Tibial nerve (tissue), 4 donors: Measurements from ENCODE around the gene P2RY8. TPM values are rescaled to one million over a fixed set of nuclear protein-coding genes. Genes with fewer than 3 reads are reported as not detected.
A peak's percentile ranks its signal among the peaks of the same experiment; 100 is the strongest.

Experiments
- DNase-seq, 2 donors: peaks; one replicate each; pipeline ENCODE4 v3.0.0-alpha.2; 2019; ENCODE audit warnings: low spot score in 2 of 2
- H3K27ac ChIP-seq, 4 donors: fragments of 200-600 bp; sonication (generic) in 3 of 4; one replicate each; pipeline ENCODE4 v1.5.1; 2017 to 2019; ENCODE audit warnings: mild to moderate bottlenecking in 1 of 4
- H3K27me3 ChIP-seq, 2 donors: fragments of 200-600 bp; sonication (generic) in 1 of 2; one replicate each; pipeline versions ENCODE4 v1.5.1 to v1.6.0; 2017 to 2019
- H3K36me3 ChIP-seq, 3 donors: fragments of 200-600 bp; sonication (generic); one replicate each; pipeline ENCODE4 v1.5.1; 2018 to 2019
- H3K4me1 ChIP-seq, 4 donors: fragments of 200-600 bp; sonication (generic) in 3 of 4; one replicate each; pipeline ENCODE4 v1.5.1; 2017 to 2019
- H3K4me3 ChIP-seq, 4 donors: fragments of 200-600 bp; sonication (generic) in 3 of 4; one replicate each; pipeline ENCODE4 v1.5.1; 2017 to 2019; ENCODE audit warnings: mild to moderate bottlenecking in 1 of 4, moderate library complexity in 1 of 4
- H3K9me3 ChIP-seq, 4 donors: fragments of 200-600 bp; sonication (generic) in 3 of 4; one replicate each; pipeline ENCODE4 v1.5.1; 2017 to 2019
- CTCF ChIP-seq, 5 experiments: fragments of 200-600 bp in 3 of 5; fragments of 450-650 bp in 2 of 5; sonication (generic) in 3 of 5; IDR thresholded peaks; one replicate each; pipeline ENCODE4 v1.5.1; 2016 to 2019; ENCODE audit warnings: antibody characterized with exemption in 5 of 5, mild to moderate bottlenecking in 3 of 5, moderate library complexity in 2 of 5
- EP300 ChIP-seq, 2 donors: sonication (generic); formaldehyde crosslinking; IDR thresholded peaks; one replicate each; pipeline ENCODE4 v1.6.1; 2017; ENCODE audit warnings: antibody characterized with exemption in 2 of 2, mild to moderate bottlenecking in 1 of 2
- POLR2A ChIP-seq, 2 donors: fragments of 450-650 bp; IDR thresholded peaks; one replicate each; pipeline ENCODE4 v1.6.1; 2017; ENCODE audit warnings: antibody characterized with exemption in 2 of 2, mild to moderate bottlenecking in 2 of 2, moderate library complexity in 2 of 2
- WGBS, 2 donors: methylation state at CpG; one replicate each; pipeline ENCODE4 v1.1.5; 2018; 5-methylcytosine and 5-hydroxymethylcytosine counted together
- total RNA-seq, 4 donors: library from RNA; depleted of rRNA; stranded (reverse); fragments of >200 nt; gene quantifications; one replicate each; pipeline ENCODE4 v1.1.0, GENCODE V29; 2016

The P2RY8 gene
- total RNA-seq, 4 donors from 2014 or later = 0.84 to 2.8 (median 1.2) TPM

GRCh38 chrX:1444561-1445500, 92.2 kb downstream of the P2RY8 start:
- TF ChIP-seq CTCF (IDR thresholded peaks at IDR 0.05) = no peak
- no peak for TF ChIP-seq EP300 (IDR thresholded peaks at IDR 0.05)
- TF ChIP-seq POLR2A (IDR thresholded peaks at IDR 0.05) = no peak
- no peaks in the 10 kb centered on the region for H3K4me1 ChIP-seq
- H3K27me3 ChIP-seq = no peaks in the 10 kb centered on the region
- DNase-seq = no peak
- no peak overlapping the region for H3K27ac ChIP-seq
- 96 to 97% methylated on average over 19 of the region's 19 CpGs for WGBS, 2 donors
- peaks cover 0 to 57% (median 0%) of the 10 kb centered on the region in 3 donors for H3K36me3 ChIP-seq
- no peak overlapping the region for H3K4me3 ChIP-seq
- peaks cover 0 to 4% (median 0%) of the 10 kb centered on the region in 4 donors for H3K9me3 ChIP-seq

- TF ChIP-seq CTCF (IDR thresholded peaks at IDR 0.05) (no peak), EP300 (IDR thresholded peaks at IDR 0.05) (no peak), POLR2A (IDR thresholded peaks at IDR 0.05) (no peak)
- Histone ChIP-seq H3K4me3 (no peak overlapping the region), H3K27me3 (no peaks in the 10 kb centered on the region), H3K36me3 (peaks cover 0 to 64% (median 0%) of the 10 kb centered on the region in 3 donors), H3K27ac (no peak overlapping the region), H3K9me3 (peaks cover 0 to 4% (median 0%) of the 10 kb centered on the region in 4 donors), H3K4me1 (no peaks in the 10 kb centered on the region)
- 86 to 93% methylated on average over 25 to 26 of the region's 26 CpGs for WGBS, 2 donors
- DNase-seq = peak in 1 of 2 donors; percentile 2
These were observed 93.4 kb downstream of the P2RY8 start for GRCh38 chrX:1443496-1444075.

DNA sequence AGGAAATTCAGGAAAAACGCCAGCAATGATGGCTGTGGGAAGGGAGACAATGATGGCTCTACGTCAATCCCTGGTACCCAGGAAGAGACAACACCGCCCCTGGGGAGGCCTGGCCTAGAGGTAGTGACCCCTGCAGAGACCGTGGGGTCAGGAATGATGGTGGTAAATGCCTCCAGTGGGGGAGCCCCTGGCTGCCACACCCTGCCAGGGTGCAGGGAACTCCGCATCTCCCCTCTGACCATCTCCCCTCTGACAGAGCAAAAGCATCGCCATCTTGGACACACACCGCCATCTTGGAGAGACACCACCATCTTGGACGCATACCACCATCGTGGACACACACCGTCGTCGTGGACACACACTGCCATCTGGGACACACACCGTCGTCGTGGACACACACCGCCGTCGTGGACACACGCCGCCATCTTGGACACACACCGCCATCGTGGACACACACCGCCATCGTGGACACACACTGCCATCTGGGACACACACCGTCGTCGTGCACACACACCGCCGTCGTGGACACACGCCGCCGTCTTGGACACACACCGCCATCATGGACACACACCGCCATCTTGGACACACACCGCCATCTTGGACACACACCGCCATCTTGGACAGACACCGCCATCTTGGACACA, 94.1 kb downstream of the P2RY8 start:
- WGBS, 2 donors = 83 to 87% methylated on average over 31 to 37 of the region's 38 CpGs
- TF ChIP-seq POLR2A (IDR thresholded peaks at IDR 0.05) = no peak
- no peak for TF ChIP-seq CTCF (IDR thresholded peaks at IDR 0.05)
- TF ChIP-seq EP300 (IDR thresholded peaks at IDR 0.05) = no peak

GRCh38 chrX:1442016-1442665, 94.8 kb downstream of the P2RY8 start:
- WGBS, 2 donors = 95 to 98% methylated on average over 16 to 18 of the region's 18 CpGs
- Histone ChIP-seq H3K36me3 (peaks cover 0 to 78% (median 0%) of the 10 kb centered on the region in 3 donors), H3K27ac (no peak overlapping the region), H3K4me1 (no peaks in the 10 kb centered on the region), H3K4me3 (no peak overlapping the region), H3K9me3 (peaks cover 0 to 4% (median 0%) of the 10 kb centered on the region in 4 donors), H3K27me3 (no peaks in the 10 kb centered on the region)
- TF ChIP-seq CTCF (IDR thresholded peaks at IDR 0.05) = no peak
- no peak for TF ChIP-seq EP300 (IDR thresholded peaks at IDR 0.05)
- TF ChIP-seq POLR2A (IDR thresholded peaks at IDR 0.05) = no peak
- DNase-seq = no peak

More for the DNA sequence above, 94.1 kb downstream of the P2RY8 start:
- no peak for DNase-seq
- H3K9me3 ChIP-seq = peaks cover 0 to 4% (median 0%) of the 10 kb centered on the region in 4 donors
- H3K27me3 ChIP-seq = no peaks in the 10 kb centered on the region
- no peak overlapping the region for H3K4me3 ChIP-seq
- H3K36me3 ChIP-seq = peaks cover 0 to 72% (median 0%) of the 10 kb centered on the region in 3 donors
- H3K27ac ChIP-seq = no peak overlapping the region
- H3K4me1 ChIP-seq = no peaks in the 10 kb centered on the region
